ENCODE data around the gene CYB561D1.

GRCh38 chr1:109472779-109473178 lies 21.1 kb upstream of the CYB561D1 start:
- TF ChIP-seq PATZ1 (CRISPR knock-in tag; IDR thresholded peaks at IDR 0.05; ENCODE audit: borderline replicate concordance) (no peak), TOX (CRISPR knock-in tag; IDR thresholded peaks at IDR 0.05; ENCODE audit: borderline replicate concordance) (no peak), ZNF8 (CRISPR knock-in tag; IDR thresholded peaks at IDR 0.05) (no peak), TCF4 (CRISPR knock-in tag; IDR thresholded peaks at IDR 0.05; ENCODE audit: borderline replicate concordance) (no peak), GLIS3 (CRISPR knock-in tag; IDR thresholded peaks at IDR 0.05) (no peak), ESRRG (CRISPR knock-in tag; IDR thresholded peaks at IDR 0.05) (no peak), RARB (CRISPR knock-in tag; IDR thresholded peaks at IDR 0.05) (no peak), CSDC2 (CRISPR knock-in tag; IDR thresholded peaks at IDR 0.05) (no peak)

All from SK-N-SH treated with all-trans-retinoic acid at 6 μM for 48 hours (cell line).